Upper lobe of right lung (tissue), 1 donor: Measurements from ENCODE around the gene FHIT. TPM values are rescaled to one million over a fixed set of nuclear protein-coding genes. Genes with fewer than 3 reads are reported as not detected.

Experiments used
- ATAC-seq: fragments of 200-7000 bp; cut with Tn5 transposase; one replicate; pipeline ENCODE4 v1.9.1; 2020; ENCODE audit warnings: mild to moderate bottlenecking, moderate library complexity
- DNase-seq: peaks from one replicate; pipeline ENCODE4 v3.0.0-alpha.2; 2020
- H3K27ac ChIP-seq: fragments of 200-600 bp; one replicate; pipeline ENCODE4 v1.8.0; 2022
- H3K27me3 ChIP-seq: fragments of 200-600 bp; one replicate; pipeline ENCODE4 v1.8.0; 2022; ENCODE audit warnings: mild to moderate bottlenecking
- H3K36me3 ChIP-seq: fragments of 200-600 bp; one replicate; pipeline ENCODE4 v1.8.0; 2022
- H3K4me1 ChIP-seq: fragments of 200-600 bp; one replicate; pipeline ENCODE4 v1.8.0; 2022
- H3K4me3 ChIP-seq: fragments of 200-600 bp; one replicate; pipeline ENCODE4 v1.8.0; 2022; ENCODE audit warnings: mild to moderate bottlenecking
- H3K9me3 ChIP-seq: fragments of 200-600 bp; one replicate; pipeline ENCODE4 v1.8.0; 2022
- intact Hi-C: fragments of 100-400 bp; cut with DNase I; formaldehyde crosslinking; loops from one replicate; pipeline ENCODE4 v1.11.0; 2022
- total RNA-seq: library from RNA; stranded (reverse); fragmentation: NEBNext Ultra II Directional; extraction: Animal tissue kit (Norgen Biotek cat#: 25700); gene quantifications from one replicate; pipeline ENCODE4 v1.2.1, GENCODE V29; 2021
- TF ChIP-seq, protein P1 (sequence below): fragments of 200-600 bp; IDR thresholded peaks from one replicate; pipeline ENCODE4 v1.8.0; 2022; ENCODE audit warnings: antibody characterized with exemption
- donor health status: DM: no; HTN: yes; CAD: no; lungs with severe emphysema.

Gene FHIT
- total RNA-seq, 1 donor from 2014 or later = 9.6 TPM

- DNase-seq = no peak
- Histone ChIP-seq H3K27ac (no peak overlapping the region), H3K4me1 (no peaks in the 10 kb centered on the region), H3K9me3 (no peaks in the 10 kb centered on the region), H3K36me3 (no peaks in the 10 kb centered on the region), H3K4me3 (no peak overlapping the region), H3K27me3 (no peaks in the 10 kb centered on the region)
- no peak for ATAC-seq
- intact Hi-C loops = no loop called here
- TF ChIP-seq, protein P1, sequence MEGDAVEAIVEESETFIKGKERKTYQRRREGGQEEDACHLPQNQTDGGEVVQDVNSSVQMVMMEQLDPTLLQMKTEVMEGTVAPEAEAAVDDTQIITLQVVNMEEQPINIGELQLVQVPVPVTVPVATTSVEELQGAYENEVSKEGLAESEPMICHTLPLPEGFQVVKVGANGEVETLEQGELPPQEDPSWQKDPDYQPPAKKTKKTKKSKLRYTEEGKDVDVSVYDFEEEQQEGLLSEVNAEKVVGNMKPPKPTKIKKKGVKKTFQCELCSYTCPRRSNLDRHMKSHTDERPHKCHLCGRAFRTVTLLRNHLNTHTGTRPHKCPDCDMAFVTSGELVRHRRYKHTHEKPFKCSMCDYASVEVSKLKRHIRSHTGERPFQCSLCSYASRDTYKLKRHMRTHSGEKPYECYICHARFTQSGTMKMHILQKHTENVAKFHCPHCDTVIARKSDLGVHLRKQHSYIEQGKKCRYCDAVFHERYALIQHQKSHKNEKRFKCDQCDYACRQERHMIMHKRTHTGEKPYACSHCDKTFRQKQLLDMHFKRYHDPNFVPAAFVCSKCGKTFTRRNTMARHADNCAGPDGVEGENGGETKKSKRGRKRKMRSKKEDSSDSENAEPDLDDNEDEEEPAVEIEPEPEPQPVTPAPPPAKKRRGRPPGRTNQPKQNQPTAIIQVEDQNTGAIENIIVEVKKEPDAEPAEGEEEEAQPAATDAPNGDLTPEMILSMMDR = no peak
Observed at GRCh38 chr3:59783468-59783988, 1467.7 kb downstream of the FHIT start.

DNA sequence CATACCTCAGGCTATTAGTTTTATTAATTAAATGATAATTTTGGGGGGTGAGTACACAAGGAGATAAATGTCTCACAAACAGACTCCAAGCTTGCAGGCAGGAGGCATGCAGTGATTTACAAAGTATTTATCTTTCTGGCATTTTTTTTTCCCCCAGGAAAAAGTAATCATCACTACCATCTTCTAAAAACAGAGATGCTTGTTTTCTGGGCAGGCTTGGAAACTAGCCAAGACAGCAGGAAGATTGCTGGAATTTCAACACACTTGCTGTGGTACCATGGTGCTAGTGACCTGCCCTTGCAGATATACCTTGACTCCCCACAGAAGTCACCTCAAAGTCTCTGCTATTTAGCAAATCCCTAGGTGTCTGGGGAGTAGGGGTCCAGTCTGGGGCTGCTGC is 1468.6 kb downstream of the FHIT start:
- Histone ChIP-seq H3K36me3 (no peaks in the 10 kb centered on the region), H3K9me3 (no peaks in the 10 kb centered on the region), H3K27me3 (no peaks in the 10 kb centered on the region), H3K4me3 (no peak overlapping the region), H3K4me1 (no peaks in the 10 kb centered on the region), H3K27ac (no peak overlapping the region)
- TF ChIP-seq, protein P1 = no peak
- ATAC-seq (no peak), DNase-seq (no peak)
- intact Hi-C loops = no loop called here

DNA sequence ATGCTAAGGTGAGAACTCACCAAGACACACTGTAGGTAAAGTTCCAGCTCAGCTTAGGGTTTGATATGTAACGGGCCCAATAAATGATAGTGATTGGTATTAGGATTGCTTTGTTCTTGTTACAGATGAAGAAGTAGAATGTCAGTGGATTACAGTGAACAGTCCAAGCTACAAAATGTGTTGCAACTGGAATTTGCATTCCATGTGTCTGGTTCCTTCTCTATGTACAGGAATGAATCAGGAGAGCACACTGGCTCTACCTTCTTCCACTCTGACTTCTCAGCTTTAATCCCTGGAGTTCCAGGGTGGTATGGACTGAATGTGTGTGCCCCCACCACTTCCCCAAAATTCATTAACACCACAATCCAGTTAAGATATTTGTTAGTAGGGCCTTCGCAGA is 1471.0 kb downstream of the FHIT start:
- Histone ChIP-seq H3K27me3 (no peaks in the 10 kb centered on the region), H3K9me3 (no peaks in the 10 kb centered on the region), H3K4me3 (no peak overlapping the region), H3K4me1 (no peaks in the 10 kb centered on the region), H3K36me3 (no peaks in the 10 kb centered on the region), H3K27ac (no peak overlapping the region)
- DNase-seq (no peak), ATAC-seq (no peak)
- TF ChIP-seq, protein P1 = no peak
- intact Hi-C loops = no loop called here

- Histone ChIP-seq H3K27ac (no peak overlapping the region), H3K4me1 (no peaks in the 10 kb centered on the region), H3K9me3 (no peaks in the 10 kb centered on the region), H3K4me3 (no peak overlapping the region), H3K36me3 (no peaks in the 10 kb centered on the region), H3K27me3 (no peaks in the 10 kb centered on the region)
- ATAC-seq (no peak), DNase-seq (no peak)
- TF ChIP-seq, protein P1 = no peak
- intact Hi-C loops = no loop called here
Observed at GRCh38 chr3:59779260-59779659, 1472.0 kb downstream of the FHIT start.

- intact Hi-C loops = no loop called here
- H3K27me3 ChIP-seq = no peaks in the 10 kb centered on the region
- H3K4me1 ChIP-seq = no peaks in the 10 kb centered on the region
- H3K36me3 ChIP-seq = no peaks in the 10 kb centered on the region
- ATAC-seq (no peak), DNase-seq (no peak)
- H3K9me3 ChIP-seq = no peaks in the 10 kb centered on the region
- no peak overlapping the region for H3K27ac ChIP-seq
- no peak overlapping the region for H3K4me3 ChIP-seq
- TF ChIP-seq, protein P1 = no peak
Observed at GRCh38 chr3:59777667-59778077, 1473.6 kb downstream of the FHIT start.

GRCh38 chr3:59777066-59777465 is 1474.2 kb downstream of the FHIT start:
- H3K36me3 ChIP-seq = no peaks in the 10 kb centered on the region
- ATAC-seq = no peak

More at GRCh38 chr3:59777066-59777465, 1474.2 kb downstream of the FHIT start:
- no peak overlapping the region for H3K4me3 ChIP-seq
- H3K27me3 ChIP-seq = no peaks in the 10 kb centered on the region
- H3K9me3 ChIP-seq = no peaks in the 10 kb centered on the region
- TF ChIP-seq, protein P1 = no peak
- H3K4me1 ChIP-seq = no peaks in the 10 kb centered on the region
- intact Hi-C loops = no loop called here
- H3K27ac ChIP-seq = no peak overlapping the region
- no peak for DNase-seq
